Vagina (tissue), 2 donors: ENCODE data around the gene C2orf49.

Experiments
- CTCF ChIP-seq, 3 experiments: fragments of 450-650 bp in 2 of 3; fragments of 200-600 bp in 1 of 3; sonication (generic) in 1 of 3; IDR thresholded peaks; one replicate each; pipeline ENCODE4 v1.5.1; 2017 to 2019; ENCODE audit warnings: antibody characterized with exemption in 3 of 3, mild to moderate bottlenecking in 2 of 3, moderate library complexity in 2 of 3
- POLR2AphosphoS5 ChIP-seq, 2 donors: sonication (generic); formaldehyde crosslinking; IDR thresholded peaks; one replicate each; pipeline ENCODE4 v1.9.0; 2017; ENCODE audit warnings: antibody characterized with exemption in 2 of 2, mild to moderate bottlenecking in 2 of 2, low read depth in 1 of 2; ENCODE audit not compliant: insufficient read depth in 1 of 2

- TF ChIP-seq POLR2AphosphoS5 (IDR thresholded peaks at IDR 0.05; ENCODE audit: insufficient read depth in 1 of 2, low read depth in 1 of 2) (no peak), CTCF (IDR thresholded peaks at IDR 0.05) (no peak)
Observed at GRCh38 chr2:105320651-105321215, 16.6 kb upstream of the C2orf49 start.
